ENCODE measurements around the gene CFD.

- TF ChIP-seq, protein P1, sequence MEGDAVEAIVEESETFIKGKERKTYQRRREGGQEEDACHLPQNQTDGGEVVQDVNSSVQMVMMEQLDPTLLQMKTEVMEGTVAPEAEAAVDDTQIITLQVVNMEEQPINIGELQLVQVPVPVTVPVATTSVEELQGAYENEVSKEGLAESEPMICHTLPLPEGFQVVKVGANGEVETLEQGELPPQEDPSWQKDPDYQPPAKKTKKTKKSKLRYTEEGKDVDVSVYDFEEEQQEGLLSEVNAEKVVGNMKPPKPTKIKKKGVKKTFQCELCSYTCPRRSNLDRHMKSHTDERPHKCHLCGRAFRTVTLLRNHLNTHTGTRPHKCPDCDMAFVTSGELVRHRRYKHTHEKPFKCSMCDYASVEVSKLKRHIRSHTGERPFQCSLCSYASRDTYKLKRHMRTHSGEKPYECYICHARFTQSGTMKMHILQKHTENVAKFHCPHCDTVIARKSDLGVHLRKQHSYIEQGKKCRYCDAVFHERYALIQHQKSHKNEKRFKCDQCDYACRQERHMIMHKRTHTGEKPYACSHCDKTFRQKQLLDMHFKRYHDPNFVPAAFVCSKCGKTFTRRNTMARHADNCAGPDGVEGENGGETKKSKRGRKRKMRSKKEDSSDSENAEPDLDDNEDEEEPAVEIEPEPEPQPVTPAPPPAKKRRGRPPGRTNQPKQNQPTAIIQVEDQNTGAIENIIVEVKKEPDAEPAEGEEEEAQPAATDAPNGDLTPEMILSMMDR (IDR thresholded peaks at IDR 0.05; ENCODE audit: insufficient read depth, low read length) = no peak
- no peak for TF ChIP-seq POLR2AphosphoS5 (IDR thresholded peaks at IDR 0.05; ENCODE audit: low read depth)
- TF ChIP-seq REST (IDR thresholded peaks at IDR 0.05; ENCODE audit: insufficient replicate concordance, low read depth) = no peak
- TF ChIP-seq GABPA (IDR thresholded peaks at IDR 0.05; ENCODE audit: low read depth) = no peak
Observed at GRCh38 chr19:890831-891230, 31.4 kb downstream of the CFD start.
